Brain pericyte (primary cell): Measurements from ENCODE around the gene SNX27.
"Not testable (repeated sequence)": the region's sequence is repeated elsewhere in the genome, so short reads cannot be mapped to it uniquely, and the experiment has no call there.

Experiments used
- DNase-seq: peaks from one replicate; pipeline ENCODE4 v3.0.0-alpha.2; 2012; ENCODE audit warnings: low read depth, low spot score

The SNX27 gene

DNA sequence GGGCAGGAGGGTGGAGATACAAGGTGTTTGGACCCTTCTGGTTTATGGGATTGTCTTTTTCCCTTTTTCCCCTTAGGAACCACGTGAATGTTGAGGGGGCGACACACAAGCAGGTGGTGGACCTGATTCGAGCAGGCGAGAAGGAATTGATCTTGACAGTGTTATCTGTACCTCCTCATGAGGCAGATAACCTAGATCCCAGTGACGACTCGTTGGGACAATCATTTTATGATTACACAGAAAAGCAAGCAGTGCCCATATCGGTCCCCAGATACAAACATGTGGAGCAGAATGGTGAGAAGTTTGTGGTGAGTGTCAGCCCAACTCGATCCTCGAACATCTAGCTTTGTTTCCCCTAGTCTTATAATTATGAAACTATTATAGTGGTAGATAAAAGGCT, 27.0 kb downstream of the SNX27 start:
- no peak for DNase-seq

DNA sequence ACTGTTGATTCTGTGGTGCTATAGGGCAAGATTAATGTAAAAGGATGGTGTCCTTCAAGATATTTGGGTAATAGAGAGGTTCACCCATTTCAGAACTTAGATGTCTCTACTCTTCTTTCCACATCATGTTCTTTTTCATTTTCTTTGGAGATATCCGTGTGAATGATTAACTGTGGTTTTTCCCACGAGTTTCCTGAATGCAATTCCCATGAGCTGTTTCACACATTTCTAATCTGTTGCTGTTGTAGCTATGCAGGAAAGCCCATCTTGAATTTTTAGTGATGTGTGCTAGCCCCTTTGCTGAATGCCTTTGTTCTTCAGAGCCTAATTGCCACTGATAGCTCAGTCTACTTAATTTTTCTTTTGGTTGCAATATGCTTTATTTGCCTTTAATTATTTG, 27.6 kb downstream of the SNX27 start:
- DNase-seq: no peak

DNA sequence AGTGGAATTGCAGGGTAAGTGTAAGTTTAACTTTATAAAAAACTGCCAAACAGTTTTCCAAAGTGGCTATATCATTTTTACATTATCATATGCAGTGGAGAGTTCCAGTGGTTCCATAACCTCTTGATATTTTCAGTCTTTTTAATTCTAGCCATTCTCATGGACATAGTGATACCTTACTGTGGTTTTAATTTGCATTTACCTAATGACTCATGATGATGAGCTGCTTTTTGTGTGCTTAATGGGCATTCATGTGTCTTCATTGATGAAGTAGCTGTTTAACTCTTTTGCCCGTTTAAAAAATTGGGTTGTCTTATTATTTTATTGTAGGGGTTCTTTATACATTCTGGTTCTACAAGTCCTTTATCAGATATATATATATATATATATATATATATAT, 29.4 kb downstream of the SNX27 start:
- no peak for DNase-seq

DNA sequence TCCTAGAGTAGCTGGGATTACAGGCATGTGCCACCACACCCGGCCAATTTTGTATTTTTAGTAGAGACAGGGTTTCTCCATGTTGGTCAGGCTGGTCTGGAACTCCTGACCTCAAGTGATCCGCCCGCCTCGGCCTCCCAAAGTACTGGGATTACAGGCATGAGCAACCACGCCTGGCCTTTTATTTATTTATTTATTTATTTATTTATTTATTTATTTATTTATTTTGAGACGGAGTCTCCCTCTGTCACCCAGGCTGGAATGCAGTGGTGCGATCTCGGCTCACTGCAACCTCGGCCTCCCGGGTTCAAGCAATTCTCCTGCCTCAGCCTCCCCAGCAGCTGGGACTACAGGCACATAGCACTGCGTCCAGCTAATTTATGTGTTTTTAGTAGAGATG, 31.2 kb downstream of the SNX27 start:
- not testable (repeated sequence) for DNase-seq

DNA sequence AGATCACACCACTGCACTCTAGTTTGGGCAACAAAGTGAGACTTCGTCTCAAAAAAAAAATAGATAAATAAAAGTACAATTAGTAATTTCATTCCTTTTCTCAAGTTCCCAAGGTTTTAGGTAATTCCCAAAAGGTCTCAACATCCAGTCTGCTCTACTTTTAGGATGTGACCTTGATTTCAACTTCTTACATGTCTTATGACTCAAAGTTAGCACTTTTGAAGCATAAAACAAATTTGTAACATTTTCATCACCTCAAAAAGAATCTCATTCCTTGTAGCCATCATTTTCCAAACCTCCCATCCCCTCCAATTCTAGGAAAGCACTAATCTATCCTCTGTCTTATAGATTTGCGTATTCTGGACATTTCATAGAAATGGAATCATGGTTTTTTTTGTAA, 32.2 kb downstream of the SNX27 start:
- no peak for DNase-seq

- DNase-seq: no peak
These were observed 41.5 kb downstream of the SNX27 start for GRCh38 chr1:151653397-151653796.

DNA sequence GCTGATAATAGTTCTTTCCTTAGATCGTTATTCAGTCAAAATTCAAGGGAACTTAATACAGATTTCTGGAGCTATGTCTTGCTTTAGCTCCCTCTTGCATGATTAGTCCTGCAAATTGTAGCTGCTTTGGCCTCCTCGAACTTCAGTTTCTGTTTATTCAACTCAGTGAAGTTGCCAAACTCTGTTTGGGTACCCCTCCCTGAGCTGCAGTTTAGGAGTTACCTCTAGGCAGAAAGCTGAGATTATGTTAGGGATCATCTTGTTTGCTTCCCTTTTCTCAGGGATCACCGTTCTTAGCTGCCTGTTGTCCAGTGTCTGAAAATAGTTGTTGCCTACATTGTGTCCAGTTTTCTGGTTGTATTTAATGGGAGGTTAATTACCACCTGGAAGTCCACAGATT, 43.5 kb downstream of the SNX27 start:
- DNase-seq: no peak

DNA sequence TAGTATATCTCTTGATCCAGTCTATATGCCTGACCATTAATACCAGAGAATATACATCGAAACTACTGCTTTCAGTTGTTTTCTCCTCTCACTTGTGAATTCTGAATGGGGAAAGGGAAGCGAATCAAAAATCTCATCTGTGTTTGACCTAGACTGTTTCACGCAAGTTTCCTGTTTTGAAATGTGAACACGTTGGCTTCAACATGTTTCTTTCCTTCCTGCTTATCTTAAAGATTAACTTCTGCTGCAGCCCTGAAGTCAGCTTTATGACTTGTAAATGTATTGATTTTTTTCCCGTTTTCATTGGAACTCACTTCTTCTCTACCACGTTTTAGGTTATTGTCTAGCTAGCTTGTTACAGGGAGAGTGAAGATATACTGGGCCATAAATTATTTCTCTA, 49.9 kb downstream of the SNX27 start:
- no peak for DNase-seq

GRCh38 chr1:151668090-151668489, 56.2 kb downstream of the SNX27 start:
- no peak for DNase-seq

- DNase-seq: not testable (repeated sequence)
These were observed 58.3 kb downstream of the SNX27 start for GRCh38 chr1:151670036-151670675.

DNA sequence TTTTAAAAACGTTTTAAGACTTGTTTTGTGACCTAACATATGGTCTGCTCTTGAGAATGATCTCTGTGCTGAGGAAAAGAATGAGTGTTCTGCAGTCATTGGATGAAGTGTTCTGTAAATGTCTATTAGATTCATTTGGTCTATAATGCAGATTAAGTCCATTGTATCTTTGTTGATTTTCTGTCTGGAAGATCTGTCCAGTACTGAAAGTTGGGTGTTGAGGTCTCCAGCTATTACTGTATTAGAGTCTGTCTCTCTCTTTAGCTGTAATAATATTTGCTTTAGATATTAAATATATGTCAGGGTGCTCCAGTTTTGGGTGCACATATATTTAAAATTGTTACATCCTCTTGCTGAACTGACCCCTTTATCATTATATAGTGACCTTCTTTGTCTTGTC, 61.6 kb downstream of the SNX27 start:
- no peak for DNase-seq

GRCh38 chr1:151680391-151680790, 68.5 kb downstream of the SNX27 start:
- DNase-seq: no peak

DNA sequence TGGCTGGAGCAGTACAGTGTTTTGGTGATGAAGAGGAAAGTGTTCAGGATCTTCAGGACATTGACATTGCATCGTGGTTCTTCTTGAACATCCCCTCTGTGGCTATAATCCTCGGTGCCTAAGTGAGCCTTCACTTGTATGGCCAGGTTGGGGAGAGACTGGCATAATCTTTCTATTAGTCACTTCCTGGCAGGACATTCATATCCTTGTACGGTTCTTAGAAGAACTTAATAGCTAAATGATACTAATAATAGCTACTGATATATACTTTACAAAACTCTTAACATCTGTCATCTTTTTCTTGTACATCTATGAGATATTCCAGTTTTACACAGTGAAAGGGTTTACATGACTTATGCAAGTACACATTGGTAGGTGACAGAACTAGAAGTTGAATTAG, 69.0 kb downstream of the SNX27 start:
- DNase-seq: peak; percentile 15

DNA sequence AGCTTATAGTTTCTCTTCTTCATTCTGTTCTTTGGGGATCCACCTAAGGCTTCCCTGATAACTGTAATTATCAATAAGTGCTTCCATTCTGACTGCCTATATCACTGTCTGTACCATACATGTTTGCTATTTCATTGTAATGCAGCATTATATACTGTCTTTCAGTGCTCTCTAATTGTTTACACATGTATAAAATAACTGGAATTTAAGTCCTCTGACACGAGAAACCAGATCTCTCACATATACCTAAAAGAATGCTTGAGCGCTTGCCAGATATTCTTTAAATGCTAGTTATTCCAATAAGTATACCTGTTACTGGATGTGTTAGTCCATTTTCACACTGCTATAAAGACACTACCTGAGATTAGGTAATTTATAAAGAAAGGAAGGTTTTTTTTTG, 70.1 kb downstream of the SNX27 start:
- DNase-seq: no peak

DNA sequence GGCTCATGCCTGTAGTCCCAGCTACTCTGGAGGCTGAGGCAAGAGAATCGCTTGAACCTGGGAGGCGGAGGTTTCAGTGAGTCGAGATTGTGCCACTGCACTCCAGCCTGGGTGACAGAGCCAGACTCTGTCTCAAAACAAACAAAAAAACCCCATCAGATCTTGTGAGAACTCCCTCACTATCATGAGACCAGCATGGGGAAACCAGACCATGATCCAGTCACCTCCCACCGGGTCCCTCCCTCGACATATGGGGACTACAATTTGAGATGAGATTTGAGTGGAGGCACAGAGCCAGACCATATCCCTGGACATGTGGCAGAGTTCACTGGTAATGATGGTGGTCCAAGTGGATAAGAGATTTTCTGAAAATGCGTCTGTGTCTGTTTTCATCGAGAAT, 71.1 kb downstream of the SNX27 start:
- not testable (repeated sequence) for DNase-seq

DNA sequence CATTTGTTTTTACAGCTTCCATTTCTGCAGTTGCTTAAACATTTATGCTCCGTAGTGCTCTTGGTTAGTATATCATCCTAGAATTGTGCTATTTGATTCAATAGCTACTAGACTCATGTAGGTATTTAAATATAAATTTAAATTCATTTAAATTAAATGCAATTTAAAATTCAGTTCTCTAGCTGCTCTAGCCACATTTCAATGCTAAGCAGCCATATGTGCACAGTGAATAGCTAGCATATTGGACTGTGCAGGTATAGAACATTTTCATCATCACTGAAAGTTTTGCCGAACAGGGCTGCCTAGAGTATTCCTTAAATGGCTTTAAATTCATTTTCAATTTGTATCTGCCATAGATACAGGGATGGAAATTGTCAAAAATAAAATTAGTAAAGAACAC, 72.3 kb downstream of the SNX27 start:
- no peak for DNase-seq

DNA sequence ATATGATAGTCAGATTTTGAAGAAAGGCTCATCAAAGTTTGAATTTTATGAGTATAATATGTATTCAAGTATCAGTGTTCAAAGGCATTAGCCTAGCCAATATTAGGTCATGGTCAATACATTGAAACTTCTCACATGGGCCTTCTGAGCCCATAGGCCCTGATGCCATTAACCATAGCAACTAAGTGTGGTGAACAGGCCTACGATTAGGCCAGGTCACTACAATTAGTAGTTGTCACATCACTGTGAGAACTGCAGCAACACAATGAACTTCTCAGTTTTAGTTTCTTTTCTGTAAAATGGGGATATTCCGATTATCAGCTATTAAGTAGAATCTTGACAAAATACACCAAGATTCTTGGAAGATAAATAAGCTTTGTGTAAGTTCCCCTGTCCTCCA, 74.7 kb downstream of the SNX27 start:
- DNase-seq: no peak

DNA sequence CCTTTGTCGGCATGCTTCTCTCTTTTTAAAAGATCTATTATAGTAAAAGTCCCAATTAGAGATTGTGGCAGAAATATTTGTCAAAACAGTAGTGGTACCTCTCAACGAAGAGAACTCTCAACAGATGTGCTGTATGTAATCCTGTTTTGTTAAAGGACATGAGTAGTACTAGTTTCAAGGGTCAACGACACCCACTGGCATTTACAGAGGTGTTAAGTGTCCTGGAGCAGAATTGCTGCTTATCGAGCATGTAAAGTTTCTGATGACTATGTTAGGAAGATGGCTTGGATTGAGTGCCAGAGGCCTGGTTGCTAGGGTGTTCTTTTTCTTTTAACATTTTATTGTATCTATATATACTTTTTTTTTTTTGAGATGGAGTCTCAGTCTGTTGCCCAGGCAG, 77.6 kb downstream of the SNX27 start:
- no peak for DNase-seq

DNA sequence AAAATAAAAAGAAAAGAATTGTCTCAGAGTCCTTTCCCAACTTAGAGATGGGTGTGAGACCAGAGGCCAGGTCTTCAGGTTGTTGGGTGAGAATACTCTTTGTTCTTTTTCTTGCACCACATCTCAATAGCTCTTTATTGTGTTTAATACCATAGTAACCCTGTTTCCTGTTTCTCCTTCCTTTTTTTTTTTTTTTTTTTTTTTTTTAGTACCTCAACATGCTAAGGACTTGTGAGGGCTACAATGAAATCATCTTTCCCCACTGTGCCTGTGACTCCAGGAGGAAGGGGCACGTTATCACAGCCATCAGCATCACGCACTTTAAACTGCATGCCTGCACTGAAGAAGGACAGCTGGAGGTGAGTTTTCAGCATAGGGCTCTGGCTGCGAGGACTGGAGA, 80.4 kb downstream of the SNX27 start:
- no peak for DNase-seq

DNA sequence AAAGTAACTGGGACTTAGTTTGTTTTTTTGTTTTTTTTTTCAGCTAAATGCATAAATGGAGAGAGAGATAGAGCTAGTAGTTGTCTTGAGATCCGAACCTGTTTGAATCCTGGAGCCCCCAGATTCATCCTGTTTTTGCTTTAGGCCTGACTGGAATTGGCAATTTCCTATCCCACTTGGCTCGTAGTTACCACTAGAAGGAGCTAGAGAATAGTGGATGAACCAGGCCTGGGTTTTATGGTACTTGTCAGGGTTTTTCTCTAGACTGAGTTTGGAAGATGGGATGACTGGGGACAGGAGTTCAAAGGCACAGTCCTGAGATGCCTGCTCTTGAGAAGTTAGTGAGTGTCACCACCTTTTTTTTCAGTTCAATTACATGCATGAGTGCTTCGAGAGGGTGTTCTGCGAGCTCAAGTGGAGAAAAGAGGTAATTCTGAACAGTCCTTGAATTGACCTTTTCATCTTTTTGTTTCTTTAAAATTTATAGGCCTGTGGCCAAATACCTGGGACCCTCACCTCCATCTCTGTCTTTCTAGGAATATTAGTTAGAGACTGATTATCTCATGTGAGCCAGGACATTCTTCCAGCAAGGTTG, 81.3 kb downstream of the SNX27 start:
- DNase-seq: no peak

- no peak for DNase-seq
These were observed 89.7 kb downstream of the SNX27 start for GRCh38 chr1:151701515-151701914.

DNA sequence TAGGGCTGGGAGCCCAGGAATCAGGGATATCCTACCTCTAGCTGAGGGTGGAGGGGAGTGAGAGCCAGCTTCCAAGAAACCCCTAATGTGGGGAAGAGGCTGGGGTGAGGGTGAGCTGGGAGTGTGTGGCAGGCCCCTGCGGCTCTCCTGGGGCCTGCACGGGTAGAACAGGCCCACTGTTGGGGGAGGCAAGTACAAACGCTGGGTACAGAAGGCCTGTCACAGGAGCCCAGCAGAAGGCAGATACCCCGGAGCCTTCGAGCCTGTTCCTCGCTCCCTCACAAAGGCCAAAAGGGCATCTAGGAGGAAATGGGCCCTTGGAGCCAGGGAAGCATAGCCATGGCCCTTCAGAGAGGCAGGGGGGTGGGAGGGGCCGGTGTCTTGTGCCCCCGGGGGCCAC, 91.1 kb downstream of the SNX27 start:
- no peak for DNase-seq

DNA sequence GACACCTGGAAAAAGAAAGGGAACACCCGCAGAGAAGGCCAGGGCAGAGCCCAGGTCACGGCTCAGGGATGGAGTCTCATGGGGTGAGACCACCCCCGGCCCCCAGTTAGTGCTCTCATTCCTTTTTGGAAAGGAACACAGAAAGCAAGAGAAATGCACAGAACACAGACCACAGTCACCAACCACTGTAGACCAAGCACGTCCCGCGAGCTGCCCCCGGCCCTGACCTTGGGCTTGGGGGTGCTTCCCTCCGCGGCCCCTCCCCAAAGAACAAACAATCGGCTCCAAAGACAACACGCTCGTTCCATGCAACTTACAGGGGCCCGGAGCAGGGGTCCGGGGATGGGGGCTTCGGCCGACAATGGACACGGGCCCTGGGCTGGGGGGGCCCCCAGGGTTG, 92.0 kb downstream of the SNX27 start:
- DNase-seq: no peak

GRCh38 chr1:151704246-151704645, 92.4 kb downstream of the SNX27 start:
- DNase-seq: no peak
